Measurements from ENCODE around the gene POLN.

- TF ChIP-seq EZH2 (IDR thresholded peaks at IDR 0.05): no peak
- no peak for TF ChIP-seq POLR2AphosphoS5 (IDR thresholded peaks at IDR 0.05; ENCODE audit: borderline replicate concordance, low read depth, low read length)
These were observed 86.7 kb downstream of the POLN start for GRCh38 chr4:2155246-2155645.

Data from SK-N-MC (cell line).